Right lobe of liver (tissue), 4 donors: ENCODE data around the gene NRTN.

Source experiments
- CTCF ChIP-seq, 4 donors: fragments of 200-600 bp in 3 of 4; fragments of 450-650 bp in 1 of 4; IDR thresholded peaks; one replicate each; pipeline versions ENCODE4 v1.5.1 to v1.8.0; 2016 to 2022; ENCODE audit warnings: antibody characterized with exemption in 4 of 4, mild to moderate bottlenecking in 2 of 4
- POLR2A ChIP-seq: fragments of 450-650 bp; IDR thresholded peaks from one replicate; pipeline ENCODE4 v1.6.1; 2017; ENCODE audit warnings: antibody characterized with exemption, mild to moderate bottlenecking
- donor health status: DM: no; HTN: no; CAD: no.
- donor health status: DM: no; HTN: no; CAD: no.
- donor health status: DM: no; HTN: yes; CAD: no.

- no peak for TF ChIP-seq CTCF (IDR thresholded peaks at IDR 0.05)
- TF ChIP-seq POLR2A = no peak
Observed at GRCh38 chr19:5865772-5866171, 60.9 kb downstream of the NRTN start.
